Stimulated activated CD4-positive, alpha-beta T cell treated with anti-CD3 and anti-CD28 coated beads, TNF-alpha, amount 100 ng/mL, for 1 hour (primary cell): ENCODE results near the gene DPP3.
"Not testable (repeated sequence)": the region's sequence is repeated elsewhere in the genome, so short reads cannot be mapped to it uniquely, and the experiment has no call there.

Experiments
- DNase-seq, 3 donors: peaks; one replicate each; pipeline ENCODE4 v3.0.0-alpha.2; 2020; ENCODE audit warnings: low read depth in 3 of 3, low spot score in 1 of 3

Gene DPP3, protein sequence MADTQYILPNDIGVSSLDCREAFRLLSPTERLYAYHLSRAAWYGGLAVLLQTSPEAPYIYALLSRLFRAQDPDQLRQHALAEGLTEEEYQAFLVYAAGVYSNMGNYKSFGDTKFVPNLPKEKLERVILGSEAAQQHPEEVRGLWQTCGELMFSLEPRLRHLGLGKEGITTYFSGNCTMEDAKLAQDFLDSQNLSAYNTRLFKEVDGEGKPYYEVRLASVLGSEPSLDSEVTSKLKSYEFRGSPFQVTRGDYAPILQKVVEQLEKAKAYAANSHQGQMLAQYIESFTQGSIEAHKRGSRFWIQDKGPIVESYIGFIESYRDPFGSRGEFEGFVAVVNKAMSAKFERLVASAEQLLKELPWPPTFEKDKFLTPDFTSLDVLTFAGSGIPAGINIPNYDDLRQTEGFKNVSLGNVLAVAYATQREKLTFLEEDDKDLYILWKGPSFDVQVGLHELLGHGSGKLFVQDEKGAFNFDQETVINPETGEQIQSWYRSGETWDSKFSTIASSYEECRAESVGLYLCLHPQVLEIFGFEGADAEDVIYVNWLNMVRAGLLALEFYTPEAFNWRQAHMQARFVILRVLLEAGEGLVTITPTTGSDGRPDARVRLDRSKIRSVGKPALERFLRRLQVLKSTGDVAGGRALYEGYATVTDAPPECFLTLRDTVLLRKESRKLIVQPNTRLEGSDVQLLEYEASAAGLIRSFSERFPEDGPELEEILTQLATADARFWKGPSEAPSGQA

DNA sequence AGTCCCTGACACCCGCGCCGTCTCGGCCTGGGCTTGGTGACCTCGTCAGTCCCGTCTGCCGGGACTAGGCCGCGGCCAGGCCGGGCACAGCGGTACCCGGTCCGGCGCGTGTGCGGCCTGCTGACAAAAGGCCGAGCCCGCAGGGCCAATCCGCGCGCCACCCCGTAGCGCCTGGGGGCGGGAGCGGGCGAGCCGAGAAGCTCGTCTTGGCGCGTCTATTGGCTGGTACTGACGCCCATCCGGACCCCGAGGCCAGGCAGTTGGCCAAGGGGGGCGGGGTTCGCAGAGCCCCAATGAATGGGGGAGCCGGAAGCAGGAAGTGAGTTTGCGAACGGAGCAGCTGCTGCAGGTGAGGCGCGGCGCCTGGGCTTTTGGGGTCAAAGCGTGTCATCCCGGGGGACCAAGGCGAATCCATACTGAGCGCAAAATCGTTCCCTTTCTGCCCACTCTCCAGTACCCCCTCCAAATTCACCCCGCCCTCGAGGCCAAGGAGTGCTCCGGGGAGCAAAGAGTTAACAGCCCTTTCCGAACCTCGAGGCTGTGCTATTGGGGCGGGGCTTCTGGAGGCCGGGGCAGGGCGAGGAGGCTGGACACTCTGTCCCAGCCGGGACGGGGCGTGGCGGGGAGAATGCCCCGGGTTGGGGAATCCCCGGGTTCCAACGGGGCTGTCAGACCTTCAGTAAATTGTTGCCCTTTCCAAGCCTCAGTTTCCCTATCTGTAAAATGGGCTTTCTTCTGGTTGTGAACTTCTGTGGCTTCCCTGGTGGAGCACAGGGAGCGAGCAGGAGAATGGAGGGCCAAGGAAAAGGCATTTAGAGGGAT, at the start of gene DPP3:
TSS of gene DPP3 (plus strand) at position 318 of the 822 bp plus-strand sequence. CDS start 1,767 bp downstream, outside the sequence.
- DNase-seq: peak; percentile 84 to 91 (median 88)

DNA sequence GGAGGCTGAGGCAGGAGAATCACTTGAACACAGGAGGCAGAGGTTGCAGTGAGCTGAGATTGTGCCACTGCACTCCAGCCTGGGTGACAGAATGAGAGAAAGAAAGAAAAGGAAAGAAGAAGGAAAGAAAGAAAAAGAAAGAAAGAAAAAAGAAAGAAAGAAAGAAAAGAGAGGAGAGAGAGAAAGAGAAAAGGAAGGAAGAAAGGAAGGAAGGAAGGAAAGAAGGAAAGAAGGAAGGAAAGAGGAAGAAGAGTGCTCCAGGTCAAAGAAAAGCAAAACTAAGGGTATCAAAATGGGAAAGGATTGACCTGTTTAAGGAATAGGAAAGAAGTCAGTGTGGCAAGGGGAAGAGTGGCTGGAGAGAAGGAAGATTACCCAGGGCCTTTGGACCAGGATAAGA, 48.9 kb upstream of the DPP3 start:
- DNase-seq: not testable (repeated sequence)

DNA sequence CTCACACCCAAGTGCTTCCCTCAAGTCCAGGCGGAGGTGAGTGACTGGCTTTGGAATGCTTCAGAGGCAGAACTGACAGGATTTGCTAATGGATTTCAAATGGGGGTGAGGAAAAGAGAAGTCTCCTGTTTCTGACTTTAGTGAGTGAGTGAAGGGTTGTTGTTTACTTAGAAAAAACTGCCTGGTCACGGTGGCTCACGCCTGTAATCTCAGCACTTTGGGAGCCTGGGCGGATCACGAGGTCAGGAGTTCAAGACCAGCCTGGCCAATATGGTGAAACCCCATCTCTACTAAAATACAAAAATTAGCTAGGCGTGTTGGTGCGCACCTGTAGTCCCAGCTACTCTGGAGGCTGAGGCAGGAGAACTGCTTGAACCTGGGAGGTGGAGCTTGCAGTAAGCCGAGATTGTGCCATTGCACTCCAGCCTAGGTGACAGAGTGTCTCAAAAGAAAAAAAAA, 48.3 kb upstream of the DPP3 start:
- not testable (repeated sequence) for DNase-seq

DNA sequence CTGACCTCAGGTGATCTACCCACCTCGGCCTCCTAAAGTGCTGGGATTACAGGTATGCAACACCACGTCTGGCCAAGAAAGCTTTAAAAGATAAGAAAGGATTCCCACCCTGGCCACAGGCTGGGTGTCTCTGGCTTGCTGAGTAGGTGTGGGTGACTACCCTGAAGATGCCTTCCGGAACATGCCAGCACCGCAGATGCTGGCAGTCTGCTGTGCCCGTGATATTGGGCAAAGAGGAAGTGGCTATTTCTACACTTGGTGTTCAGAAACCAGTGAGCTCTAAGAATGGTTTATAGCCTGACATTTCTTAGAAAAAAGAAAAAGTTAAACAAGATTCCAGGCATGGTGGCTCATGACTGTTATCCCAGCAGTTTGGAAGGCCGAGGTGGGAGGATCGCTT, 47.6 kb upstream of the DPP3 start:
- DNase-seq: no peak

DNA sequence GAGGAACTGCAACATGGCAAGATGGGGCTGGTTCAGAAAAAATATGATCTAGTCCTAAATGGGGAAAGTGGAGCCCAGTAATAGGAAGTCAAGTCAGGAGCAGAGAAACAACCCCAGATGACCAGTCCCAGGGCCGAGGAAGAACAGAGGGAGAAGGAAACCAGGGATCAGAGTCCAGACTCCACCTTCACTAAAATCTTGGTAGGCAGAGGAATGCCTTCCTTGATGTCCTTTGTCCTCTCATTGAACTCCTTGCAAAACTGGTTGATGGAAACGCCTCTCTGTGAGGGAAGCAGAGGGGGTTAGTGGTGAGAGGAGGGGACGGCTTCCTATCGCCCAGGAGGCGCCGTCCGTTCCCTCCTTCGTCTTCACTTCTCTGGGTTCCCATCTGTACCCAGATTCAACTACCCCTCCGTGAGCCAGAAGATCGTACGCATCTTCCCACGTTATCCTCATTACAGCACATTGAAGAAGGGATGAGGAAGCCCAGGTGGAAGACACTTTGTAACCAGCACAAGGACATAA, 42.2 kb upstream of the DPP3 start:
- DNase-seq: no peak

DNA sequence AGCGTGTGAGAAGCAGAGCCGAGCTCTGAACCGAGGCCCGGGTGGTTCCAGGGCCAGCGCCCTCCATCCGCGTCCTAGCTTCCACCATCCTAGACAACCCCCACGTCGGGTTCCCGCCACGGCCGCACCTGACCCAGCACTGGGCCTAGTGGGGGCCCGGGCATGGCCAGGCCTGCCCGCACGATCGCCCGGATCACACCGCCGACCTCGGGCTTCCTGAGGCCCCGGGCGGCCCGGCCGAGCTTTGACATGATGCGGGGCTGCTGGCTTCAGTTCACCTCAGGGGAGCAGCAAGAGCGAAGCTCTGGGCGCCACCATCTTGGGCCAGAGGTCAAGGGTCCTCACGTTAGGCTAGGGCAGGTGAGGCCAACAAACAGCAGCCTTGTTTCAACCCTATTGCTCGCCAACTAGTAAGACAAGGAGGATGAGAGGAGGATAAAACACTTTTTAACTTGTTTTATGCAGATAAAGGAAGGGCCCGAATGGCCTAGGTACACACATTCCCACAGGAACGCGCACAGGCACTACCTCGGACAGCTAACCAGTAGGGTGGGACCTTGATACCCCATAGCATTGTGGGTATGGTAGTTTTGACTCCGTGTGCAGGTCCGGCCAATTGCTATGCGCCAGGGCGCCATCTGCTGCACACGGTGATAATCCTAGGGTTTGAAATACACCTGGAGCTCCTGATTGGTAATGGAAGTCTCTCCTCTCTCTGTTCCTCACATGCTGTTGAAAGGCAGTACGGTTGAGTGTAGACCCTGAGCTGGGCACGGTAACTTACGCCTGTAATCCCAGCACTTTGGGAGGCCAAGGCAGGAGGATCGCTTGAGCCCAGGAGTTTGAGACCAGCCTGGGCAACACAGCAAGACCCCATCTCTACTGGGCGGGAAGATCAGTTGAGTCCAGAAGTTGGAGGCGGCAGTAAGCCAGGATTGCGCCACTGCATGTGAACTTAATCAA, 41.4 kb upstream of the DPP3 start, which contains the start of gene MRPL11:
TSS of gene MRPL11 (minus strand) at position 345 of the 963 bp plus-strand sequence. CDS start at position 251, 94 bp downstream.
- peak; percentile 69 to 84 (median 72) for DNase-seq

DNA sequence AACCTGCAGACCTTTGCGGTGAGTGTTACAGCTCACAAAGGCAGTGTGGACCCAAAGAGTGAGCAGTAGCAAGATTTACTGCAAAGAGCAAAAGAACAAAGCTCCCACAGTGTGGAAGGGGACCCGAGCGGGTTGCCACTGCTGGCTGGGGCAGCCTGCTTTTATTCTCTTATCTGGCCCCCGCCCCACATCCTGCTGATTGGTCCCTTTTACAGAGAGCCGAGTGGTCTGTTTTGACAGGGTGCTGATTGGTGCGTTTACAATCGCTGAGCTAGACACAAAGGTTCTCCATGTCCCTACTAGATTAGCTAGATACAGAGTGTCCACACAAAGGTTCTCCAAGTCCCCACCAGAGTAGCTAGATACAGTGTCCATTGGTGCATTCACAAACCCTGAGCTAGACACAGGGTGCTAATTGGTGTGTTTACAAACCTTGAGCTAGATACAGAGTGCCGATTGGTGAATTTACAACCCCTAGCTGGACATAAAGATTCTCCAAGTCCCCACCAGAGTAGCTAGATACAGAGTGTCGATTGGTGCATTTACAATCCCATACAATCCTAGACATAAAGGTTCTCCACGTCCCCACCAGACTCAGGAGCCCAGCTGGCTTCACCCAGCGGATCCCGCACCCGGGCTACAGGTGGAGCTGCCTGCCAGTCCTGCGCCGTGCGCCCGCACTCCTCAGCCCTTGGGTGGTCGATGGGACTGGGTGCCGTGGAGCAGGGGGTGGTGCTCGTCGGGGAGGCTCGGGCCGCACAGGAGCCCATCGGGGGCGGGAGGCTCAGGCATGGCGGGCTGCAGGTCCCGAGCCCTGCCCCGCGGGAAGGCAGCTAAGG, 39.9 kb upstream of the DPP3 start:
- DNase-seq: not testable (repeated sequence)

DNA sequence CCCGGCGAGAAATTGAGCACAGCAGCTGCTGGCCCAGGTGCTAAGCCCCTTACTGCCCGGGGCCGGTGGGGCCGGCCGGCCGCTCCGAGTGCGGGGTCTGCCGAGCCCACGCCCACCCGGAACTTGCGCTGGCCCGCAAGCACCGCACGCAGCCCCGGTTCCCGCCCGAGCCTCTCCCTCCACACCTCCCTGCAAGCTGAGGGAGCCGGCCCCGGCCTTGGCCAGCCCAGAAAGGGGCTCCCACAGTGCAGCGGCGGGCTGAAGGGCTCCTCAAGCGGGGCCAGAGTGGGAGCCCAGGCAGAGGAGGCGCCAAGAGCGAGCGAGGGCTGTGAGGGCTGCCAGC, 39.3 kb upstream of the DPP3 start:
- DNase-seq: not testable (repeated sequence)

DNA sequence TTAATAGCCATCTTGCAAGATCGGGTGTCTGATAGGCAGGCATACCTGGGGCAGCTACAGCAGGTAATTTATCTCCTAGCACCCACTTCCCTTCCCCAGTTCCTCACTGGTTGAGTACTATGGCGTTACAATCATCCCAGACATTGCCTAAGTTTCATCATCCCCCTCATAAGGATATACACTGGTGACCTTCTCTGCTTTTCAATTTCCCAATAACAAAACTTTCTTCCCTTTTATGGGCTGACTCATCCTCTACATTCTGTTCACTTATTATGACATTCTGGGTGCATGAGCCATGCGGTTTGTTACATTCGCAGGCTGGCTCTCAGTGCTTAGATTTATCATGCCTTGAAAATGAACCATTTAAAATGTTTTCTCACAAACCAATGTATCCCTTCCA, 36.6 kb upstream of the DPP3 start:
- DNase-seq: no peak

DNA sequence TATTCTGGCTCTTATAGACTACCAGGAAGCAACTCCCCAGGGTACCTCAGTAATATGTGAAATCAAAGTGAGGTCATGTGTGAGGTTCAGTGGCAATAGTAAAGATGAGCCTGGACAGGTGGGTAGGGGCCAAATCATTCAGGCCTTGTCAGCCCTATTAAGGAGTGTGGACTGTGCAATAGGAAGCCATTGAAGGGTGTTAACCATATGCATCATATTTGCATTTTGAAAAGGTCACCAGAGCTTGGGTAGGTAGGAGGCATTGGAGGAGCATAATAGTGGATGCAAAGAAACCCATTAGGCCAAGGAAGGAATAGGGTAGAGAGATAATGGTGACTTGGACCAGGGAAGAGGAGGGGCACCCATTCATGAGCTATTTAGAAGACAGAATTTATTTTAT, 33.2 kb upstream of the DPP3 start:
- DNase-seq: no peak

DNA sequence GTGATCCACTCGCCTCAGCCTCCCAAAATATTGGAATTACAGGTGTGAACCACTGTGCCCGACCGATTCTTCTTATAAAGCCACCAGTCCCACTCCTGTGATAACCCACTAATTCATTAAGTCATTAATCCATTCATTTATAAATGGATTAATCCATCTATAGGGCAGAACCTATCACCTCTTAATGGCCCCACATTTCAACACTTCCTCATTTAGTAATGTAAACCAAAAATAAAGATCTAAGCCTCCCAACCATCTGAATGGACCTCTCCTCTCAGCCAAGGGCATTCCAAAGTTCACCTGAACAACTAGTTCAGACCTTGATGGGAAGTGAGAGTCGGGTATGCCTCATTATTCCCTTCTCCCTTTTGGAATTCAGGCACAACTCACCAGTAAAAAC, 31.7 kb upstream of the DPP3 start:
- DNase-seq: no peak

DNA sequence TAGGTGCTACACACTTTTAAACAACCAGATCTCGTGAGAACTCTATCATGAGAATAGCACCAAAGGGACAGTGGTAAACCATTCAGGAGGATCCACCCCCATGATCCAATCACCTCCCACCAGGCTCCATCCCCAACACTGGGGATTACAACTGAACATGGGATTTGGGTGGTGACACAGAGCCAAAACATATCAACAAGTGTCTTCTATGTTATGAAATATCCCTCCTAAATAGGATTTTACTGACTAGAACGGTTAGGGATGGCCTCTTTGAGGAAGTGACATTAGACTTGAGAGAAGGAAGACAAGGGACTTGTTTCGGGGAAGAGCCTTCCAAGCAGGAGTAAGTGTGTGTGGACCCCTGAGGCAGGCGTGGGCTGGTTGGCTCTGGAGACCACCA, 29.7 kb upstream of the DPP3 start:
- DNase-seq: no peak

DNA sequence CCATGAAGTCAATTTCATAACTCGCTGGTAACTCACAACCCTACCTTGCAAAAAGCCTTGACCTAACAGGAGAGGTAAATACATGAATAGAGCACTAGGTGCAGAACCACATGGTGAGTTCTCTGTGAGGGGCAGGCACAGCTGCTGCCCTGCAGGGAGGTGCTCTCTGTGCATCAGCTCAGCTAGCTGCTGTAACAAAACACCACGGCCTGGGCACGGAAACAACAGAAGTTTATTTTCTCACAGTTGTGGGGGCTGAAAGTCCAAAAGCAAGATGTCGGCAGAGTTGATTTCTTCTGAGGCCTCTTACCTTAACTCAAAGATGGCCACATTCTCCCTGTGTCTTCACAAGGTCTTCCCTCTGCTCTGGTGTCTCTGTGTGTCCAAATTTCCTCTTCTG, 28.6 kb upstream of the DPP3 start:
- no peak for DNase-seq

DNA sequence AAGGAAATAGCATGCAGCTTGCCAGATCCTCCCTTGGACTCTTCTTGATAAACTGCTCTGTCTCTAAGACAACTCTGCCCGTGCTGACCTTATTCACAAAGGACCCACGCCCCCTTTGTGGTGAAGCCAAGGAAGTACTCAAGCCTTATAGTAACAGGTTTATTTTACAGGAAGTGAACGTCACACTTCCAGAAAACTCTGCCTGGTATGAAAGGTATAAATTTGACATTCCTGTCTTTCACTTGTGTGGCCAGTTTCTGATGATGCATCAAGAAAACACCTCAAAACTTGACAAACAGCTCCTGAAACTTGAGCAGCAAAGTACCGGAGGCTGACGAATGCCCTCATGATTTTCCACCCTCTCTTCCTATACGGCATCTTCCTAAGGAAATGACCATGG, 26.0 kb upstream of the DPP3 start:
- DNase-seq: no peak

DNA sequence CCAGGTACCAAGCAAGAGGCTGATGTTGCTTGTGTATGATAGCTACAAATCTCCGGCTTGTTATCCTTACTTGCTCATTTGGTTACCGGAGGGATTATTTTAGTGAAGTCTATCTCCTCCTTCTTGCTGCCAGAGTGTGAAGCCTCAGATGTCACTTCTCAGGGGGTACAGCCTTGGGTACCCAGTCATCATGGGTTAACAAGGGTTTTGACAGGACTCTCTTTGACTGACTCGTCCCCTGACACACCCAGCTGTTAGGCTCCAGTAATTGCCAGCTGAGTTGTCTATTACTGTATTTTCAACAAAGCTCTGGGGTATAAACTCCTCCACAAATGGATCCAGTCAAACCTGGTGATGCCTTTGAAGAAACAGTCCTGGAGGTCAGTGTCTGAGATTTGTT, 25.4 kb upstream of the DPP3 start:
- DNase-seq: no peak

DNA sequence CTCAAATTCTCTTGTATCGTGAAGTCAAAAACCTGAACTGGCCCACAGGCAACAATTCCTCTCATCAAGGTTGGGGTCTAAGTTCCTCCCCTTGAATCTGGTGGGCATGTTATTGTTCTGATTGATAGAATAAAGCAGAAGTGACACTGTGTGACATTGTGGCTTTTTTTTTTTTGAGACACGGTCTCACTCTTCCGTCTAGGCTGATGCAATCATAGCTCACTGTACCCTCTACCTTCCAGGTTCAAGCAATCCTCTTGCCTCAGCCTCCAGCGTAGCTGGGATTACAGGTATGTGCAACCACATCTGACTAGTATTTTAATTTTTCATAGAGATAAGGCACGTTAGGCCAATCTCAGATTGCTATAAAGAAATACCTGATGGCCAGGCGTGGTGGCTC, 22.4 kb upstream of the DPP3 start:
- no peak for DNase-seq

DNA sequence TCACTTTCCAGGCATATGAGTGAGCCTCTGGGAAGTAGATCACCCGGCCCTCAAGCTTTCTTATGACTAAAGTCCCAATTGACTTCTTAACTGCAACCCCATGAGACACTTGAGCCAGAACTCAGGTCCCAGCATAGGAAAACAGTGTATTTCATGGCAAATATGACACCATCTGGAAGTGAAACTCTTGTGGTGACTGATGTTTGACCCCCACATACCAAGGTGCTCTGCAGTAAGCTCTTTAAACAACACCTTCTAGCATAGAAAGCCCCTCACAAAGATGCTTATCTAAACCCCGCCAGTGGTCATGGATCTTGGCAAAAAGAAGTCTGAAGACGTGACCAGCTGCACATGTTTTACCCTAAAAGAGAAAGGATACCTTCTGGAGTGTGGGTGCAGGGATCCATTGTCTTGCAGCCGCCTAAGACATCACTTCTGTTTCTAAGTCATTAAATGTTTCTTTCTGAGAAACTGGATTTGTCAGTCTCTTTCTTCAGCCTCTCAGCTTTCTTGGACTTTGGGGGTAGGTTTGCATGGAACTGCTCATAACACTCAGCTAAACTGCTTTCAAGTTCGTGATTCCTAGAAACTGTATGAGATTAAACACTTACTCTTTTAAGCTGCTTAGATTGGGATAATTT, 21.0 kb upstream of the DPP3 start:
- no peak for DNase-seq

DNA sequence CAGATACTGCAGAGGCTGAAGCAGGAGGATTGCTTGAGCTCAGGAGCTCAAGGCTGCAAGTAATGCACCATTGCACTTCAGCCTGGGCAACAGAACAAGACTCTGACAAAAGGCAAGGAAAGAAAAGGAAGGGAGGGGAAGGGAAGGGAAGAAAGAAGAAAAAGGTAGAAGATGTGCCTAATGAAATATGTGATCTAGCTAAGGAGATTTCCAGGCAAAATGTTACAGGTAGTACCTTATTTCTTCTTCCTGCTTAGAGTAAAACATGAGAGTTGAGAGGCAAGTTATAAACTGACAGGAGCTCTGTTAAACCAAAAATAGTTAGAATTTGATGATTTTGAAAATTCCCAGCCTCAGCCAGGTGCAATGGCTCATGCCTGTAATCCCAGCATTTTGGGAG, 18.2 kb upstream of the DPP3 start:
- no peak for DNase-seq

DNA sequence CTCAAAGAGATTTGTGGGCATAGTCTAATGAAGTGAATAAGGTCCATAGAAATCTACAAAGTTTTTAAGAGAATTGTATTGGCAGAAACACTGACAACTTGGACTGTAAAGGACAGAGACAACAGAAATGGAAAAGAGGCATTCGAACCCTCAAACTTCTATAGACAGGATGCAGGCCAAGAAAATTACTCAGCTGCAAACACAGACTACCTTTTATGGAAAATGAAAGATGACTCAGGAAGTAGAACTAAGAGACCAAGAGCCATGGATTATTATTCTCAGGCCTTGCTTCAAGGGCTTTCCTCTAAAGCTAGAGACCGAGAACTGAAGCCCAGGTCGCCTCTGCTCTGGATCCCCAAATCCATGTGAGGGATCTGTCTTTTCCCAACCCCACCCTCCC, 17.3 kb upstream of the DPP3 start:
- DNase-seq: no peak
